Progenitor cell of endocrine pancreas (in vitro differentiated cells): ENCODE measurements around the gene ERICH6. TPM values are rescaled to one million over a fixed set of nuclear protein-coding genes. Genes with fewer than 3 reads are reported as not detected.

Experiments
- DNase-seq: peaks from one replicate; pipeline ENCODE4 v3.0.0; 2021; ENCODE audit warnings: low spot score; ENCODE audit not compliant: unreplicated experiment
- H3K27ac Mint-ChIP-seq: 2 replicates; pipeline ENCODE4 v1.8.0; 2021; ENCODE audit warnings: mild to moderate bottlenecking, moderate library complexity, mixed read lengths
- H3K27me3 Mint-ChIP-seq: 2 replicates; pipeline ENCODE4 v1.8.0; 2021; ENCODE audit warnings: mixed read lengths
- H3K36me3 Mint-ChIP-seq: 2 replicates; pipeline ENCODE4 v1.8.0; 2022; ENCODE audit warnings: mixed read lengths; ENCODE audit not compliant: insufficient read depth
- H3K4me1 Mint-ChIP-seq: 2 replicates; pipeline ENCODE4 v1.8.0; 2021; ENCODE audit warnings: low read depth, mixed read lengths
- H3K4me3 Mint-ChIP-seq: 2 replicates; pipeline ENCODE4 v1.8.0; 2021; ENCODE audit warnings: low read depth, mild to moderate bottlenecking, moderate library complexity, mixed read lengths
- H3K9me3 Mint-ChIP-seq: 2 replicates; pipeline ENCODE4 v1.8.0; 2021; ENCODE audit warnings: low read depth, mixed read lengths
- total RNA-seq: library from RNA; stranded (reverse); gene quantifications from 2 replicates; pipeline ENCODE4 v1.2.1, GENCODE V29; 2021
- TF ChIP-seq, protein P1 (sequence below): fragments of 200-600 bp; sonication (generic); IDR thresholded peaks from one replicate; pipeline ENCODE4 v1.5.0; 2021; ENCODE audit warnings: antibody characterized with exemption, mild to moderate bottlenecking; ENCODE audit not compliant: unreplicated experiment

The ERICH6 gene
- total RNA-seq, 1 donor from 2014 or later: not detected

DNA sequence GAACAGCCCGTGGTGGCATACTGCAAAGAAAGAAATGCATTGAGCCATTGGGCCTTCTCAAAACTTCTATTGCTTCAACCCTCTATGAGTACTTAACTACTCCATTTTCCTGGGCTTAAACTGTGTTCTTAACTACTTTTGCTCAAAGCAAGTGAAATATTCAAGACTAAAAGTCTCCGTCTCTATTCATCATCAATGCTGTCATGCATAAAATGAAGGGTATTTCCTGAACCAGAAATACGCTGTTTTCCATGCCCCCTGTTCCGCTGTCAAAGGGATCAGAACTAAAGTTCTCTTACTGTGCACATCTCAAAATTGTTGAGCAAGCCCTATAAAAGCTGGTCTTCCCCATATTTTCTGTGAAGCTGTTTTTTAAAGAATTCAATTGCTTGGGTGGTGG is 39.0 kb upstream of the ERICH6 start:
- H3K9me3 Mint-ChIP-seq: no peaks in the 10 kb centered on the region
- H3K4me1 Mint-ChIP-seq: peaks cover 10% of the 10 kb centered on the region
- H3K27me3 Mint-ChIP-seq: no peaks in the 10 kb centered on the region
- H3K27ac Mint-ChIP-seq: no peak overlapping the region
- H3K36me3 Mint-ChIP-seq: peaks cover 6% of the 10 kb centered on the region
- H3K4me3 Mint-ChIP-seq: no peak overlapping the region
- TF ChIP-seq, protein P1, sequence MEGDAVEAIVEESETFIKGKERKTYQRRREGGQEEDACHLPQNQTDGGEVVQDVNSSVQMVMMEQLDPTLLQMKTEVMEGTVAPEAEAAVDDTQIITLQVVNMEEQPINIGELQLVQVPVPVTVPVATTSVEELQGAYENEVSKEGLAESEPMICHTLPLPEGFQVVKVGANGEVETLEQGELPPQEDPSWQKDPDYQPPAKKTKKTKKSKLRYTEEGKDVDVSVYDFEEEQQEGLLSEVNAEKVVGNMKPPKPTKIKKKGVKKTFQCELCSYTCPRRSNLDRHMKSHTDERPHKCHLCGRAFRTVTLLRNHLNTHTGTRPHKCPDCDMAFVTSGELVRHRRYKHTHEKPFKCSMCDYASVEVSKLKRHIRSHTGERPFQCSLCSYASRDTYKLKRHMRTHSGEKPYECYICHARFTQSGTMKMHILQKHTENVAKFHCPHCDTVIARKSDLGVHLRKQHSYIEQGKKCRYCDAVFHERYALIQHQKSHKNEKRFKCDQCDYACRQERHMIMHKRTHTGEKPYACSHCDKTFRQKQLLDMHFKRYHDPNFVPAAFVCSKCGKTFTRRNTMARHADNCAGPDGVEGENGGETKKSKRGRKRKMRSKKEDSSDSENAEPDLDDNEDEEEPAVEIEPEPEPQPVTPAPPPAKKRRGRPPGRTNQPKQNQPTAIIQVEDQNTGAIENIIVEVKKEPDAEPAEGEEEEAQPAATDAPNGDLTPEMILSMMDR: no peak
- DNase-seq: no peak

DNA sequence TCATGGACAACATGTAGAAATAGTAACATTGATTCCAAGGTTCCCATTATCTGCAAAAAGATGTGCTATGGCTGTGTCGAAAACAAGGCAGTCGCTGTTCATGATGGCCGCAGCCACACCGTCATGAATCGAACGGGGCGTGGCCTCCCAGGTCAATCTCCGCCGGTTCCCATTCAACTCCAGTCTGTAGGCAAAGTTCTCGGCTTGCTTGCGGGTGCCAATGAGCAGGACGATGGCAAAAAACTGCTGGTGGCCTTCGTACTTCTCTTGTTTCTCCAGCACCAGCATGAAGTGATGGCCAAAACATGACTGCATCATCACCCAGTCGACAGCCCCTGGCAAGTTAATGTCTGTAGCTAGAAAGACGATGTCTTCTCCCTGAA is 38.4 kb upstream of the ERICH6 start:
- Mint-ChIP-seq H3K4me1 (peaks cover 7% of the 10 kb centered on the region), H3K4me3 (no peak overlapping the region), H3K9me3 (no peaks in the 10 kb centered on the region), H3K27me3 (no peaks in the 10 kb centered on the region), H3K36me3 (peaks cover 6% of the 10 kb centered on the region), H3K27ac (no peak overlapping the region)
- TF ChIP-seq, protein P1: no peak
- DNase-seq: no peak

GRCh38 chr3:150741497-150742140 is 37.9 kb upstream of the ERICH6 start:
- DNase-seq: no peak
- no peak overlapping the region for H3K27ac Mint-ChIP-seq
- no peaks in the 10 kb centered on the region for H3K27me3 Mint-ChIP-seq
- H3K4me1 Mint-ChIP-seq: peaks cover 2% of the 10 kb centered on the region
- peaks cover 6% of the 10 kb centered on the region for H3K36me3 Mint-ChIP-seq
- H3K4me3 Mint-ChIP-seq: no peak overlapping the region
- TF ChIP-seq, protein P1: no peak
- H3K9me3 Mint-ChIP-seq: no peaks in the 10 kb centered on the region

GRCh38 chr3:150740733-150741496 is 37.2 kb upstream of the ERICH6 start:
- Mint-ChIP-seq H3K4me3 (no peak overlapping the region), H3K36me3 (peaks cover 6% of the 10 kb centered on the region), H3K27me3 (no peaks in the 10 kb centered on the region), H3K27ac (no peak overlapping the region), H3K9me3 (no peaks in the 10 kb centered on the region), H3K4me1 (no peaks in the 10 kb centered on the region)
- DNase-seq: no peak
- TF ChIP-seq, protein P1: no peak

DNA sequence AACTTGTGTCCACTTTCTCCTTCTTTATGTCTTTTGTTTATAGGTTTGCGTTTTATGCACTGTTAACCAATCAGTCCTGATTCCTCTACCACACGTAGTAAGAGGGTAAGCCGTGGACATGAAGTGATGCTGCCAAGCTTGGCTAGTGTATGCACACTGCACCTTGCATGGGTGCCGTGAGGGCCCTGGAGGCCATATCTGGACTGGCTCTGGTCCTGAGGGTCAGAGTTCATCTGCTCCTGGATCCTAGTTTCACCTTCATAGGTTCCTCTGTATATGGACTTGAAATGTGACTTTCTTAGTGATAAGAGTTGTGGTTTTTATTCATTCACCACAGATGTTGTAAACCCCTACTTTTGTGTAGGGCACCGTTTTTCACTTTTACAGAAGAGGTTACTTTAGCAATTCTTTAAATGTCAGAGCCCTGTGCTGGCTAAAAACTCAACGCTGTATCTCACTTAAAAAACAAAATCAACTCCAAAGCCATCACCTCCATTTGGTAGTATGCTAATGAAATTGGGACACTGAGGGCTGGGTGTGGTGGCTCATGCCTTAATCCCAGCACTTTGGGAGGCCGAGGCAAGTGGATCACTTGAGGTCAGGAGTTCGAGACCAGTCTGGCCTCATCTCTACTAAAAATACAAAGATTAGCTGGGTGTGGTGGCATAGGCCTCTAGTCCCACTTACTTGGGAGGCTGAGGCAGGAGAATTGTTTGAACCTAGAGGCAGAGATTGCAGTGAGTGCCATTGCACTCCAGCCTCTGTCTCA is 36.3 kb upstream of the ERICH6 start:
- Mint-ChIP-seq H3K4me1 (no peaks in the 10 kb centered on the region), H3K27ac (no peak overlapping the region), H3K4me3 (no peak overlapping the region), H3K9me3 (no peaks in the 10 kb centered on the region), H3K27me3 (no peaks in the 10 kb centered on the region), H3K36me3 (peaks cover 6% of the 10 kb centered on the region)
- TF ChIP-seq, protein P1: no peak
- no peak for DNase-seq
